ENCODE results near the gene IRAK2.

DNA sequence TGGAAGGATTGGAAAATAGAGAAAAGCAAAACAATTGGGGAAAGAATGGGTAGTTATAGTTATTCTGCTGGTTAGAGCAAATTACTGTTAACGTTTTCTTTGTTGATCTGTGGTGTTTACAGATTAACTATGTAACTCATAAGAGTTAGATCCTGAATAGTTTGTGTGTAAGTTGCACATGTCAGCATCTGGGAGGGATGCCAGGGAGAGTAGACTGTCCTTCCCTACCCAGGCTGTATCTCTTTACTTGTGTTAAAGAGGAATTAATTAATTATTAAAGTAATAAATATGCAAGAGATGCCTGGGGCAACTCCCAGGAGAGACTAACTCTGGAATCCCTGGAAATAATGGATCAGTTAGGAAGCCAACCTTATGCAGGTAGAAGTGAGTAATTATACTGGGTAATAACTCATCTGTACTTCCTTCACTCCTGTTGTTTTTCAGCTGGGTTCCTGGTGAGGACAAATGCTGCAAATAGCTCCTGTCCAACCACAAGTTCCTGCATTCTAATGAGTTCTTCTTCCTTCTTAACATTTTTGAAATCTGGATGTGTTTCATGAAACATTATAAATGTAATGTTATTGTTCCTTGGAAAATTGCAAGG is 109.1 kb downstream of the IRAK2 start:
- TF ChIP-seq, protein P1, sequence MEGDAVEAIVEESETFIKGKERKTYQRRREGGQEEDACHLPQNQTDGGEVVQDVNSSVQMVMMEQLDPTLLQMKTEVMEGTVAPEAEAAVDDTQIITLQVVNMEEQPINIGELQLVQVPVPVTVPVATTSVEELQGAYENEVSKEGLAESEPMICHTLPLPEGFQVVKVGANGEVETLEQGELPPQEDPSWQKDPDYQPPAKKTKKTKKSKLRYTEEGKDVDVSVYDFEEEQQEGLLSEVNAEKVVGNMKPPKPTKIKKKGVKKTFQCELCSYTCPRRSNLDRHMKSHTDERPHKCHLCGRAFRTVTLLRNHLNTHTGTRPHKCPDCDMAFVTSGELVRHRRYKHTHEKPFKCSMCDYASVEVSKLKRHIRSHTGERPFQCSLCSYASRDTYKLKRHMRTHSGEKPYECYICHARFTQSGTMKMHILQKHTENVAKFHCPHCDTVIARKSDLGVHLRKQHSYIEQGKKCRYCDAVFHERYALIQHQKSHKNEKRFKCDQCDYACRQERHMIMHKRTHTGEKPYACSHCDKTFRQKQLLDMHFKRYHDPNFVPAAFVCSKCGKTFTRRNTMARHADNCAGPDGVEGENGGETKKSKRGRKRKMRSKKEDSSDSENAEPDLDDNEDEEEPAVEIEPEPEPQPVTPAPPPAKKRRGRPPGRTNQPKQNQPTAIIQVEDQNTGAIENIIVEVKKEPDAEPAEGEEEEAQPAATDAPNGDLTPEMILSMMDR (conservative IDR thresholded peaks at IDR 0.05; ENCODE audit: low read length) = no peak
- TF ChIP-seq EZH2phosphoT487 (IDR thresholded peaks at IDR 0.05; ENCODE audit: borderline replicate concordance) = no peak
